KG1 (cell line): ENCODE data around the gene RAI2.
"Not testable (repeated sequence)": the region's sequence is repeated elsewhere in the genome, so short reads cannot be mapped to it uniquely, and the experiment has no call there.

Experiments used
- DNase-seq: peaks from one replicate; lab custom pipeline; 2025; lab: John Stamatoyannopoulos, UW

The RAI2 gene

GRCh38 chrX:17828171-17828570 lies 32.9 kb downstream of the RAI2 start:
- no peak for DNase-seq

GRCh38 chrX:17826609-17827496 lies 34.2 kb downstream of the RAI2 start:
- no peak for DNase-seq

GRCh38 chrX:17824980-17825379 lies 36.1 kb downstream of the RAI2 start:
- DNase-seq = no peak

DNA sequence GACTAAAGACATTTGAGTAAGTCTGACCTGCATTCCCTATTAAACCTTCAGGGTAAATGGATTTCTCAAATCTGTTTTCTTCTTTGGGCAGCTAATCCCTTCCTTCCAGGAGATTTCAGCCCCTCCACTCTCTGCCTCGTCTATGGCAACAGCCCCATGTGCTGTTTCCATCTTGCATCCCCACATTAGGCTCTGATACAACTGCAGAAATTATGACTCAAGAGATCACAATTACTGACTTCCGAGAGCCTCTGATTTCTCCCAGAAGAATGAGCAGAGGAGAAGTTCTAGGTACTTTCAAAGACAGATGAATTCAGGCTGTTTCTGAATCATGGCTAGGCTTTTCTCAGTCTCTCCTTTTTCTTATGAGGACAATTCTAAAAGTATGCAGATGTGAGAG lies 38.7 kb downstream of the RAI2 start:
- no peak for DNase-seq

- DNase-seq = no peak
Measured at GRCh38 chrX:17820100-17820499, 41.0 kb downstream of the RAI2 start.

DNA sequence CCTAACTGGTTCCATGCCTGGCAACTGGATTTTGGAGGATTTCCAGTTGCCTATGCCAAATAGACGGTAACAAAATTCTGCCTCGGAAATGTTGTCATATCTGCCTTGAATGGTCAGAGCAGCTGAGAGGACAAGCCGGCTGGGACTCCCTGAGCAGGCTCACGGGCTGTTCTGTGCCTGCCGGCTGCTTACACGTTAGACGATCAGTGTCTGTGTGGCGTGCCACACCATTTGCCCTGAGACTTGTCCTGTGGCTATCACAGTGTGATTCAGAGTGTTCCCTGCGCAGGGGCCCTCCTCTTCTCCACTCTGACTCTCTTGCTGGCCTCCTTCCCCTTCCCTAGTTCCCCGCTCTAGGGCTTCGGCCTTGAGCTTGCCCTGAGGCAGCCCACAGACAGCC lies 42.4 kb downstream of the RAI2 start:
- DNase-seq = no peak

- DNase-seq = no peak
Measured at GRCh38 chrX:17817251-17817650, 43.8 kb downstream of the RAI2 start.

GRCh38 chrX:17814557-17814956 lies 46.5 kb downstream of the RAI2 start:
- DNase-seq = no peak

DNA sequence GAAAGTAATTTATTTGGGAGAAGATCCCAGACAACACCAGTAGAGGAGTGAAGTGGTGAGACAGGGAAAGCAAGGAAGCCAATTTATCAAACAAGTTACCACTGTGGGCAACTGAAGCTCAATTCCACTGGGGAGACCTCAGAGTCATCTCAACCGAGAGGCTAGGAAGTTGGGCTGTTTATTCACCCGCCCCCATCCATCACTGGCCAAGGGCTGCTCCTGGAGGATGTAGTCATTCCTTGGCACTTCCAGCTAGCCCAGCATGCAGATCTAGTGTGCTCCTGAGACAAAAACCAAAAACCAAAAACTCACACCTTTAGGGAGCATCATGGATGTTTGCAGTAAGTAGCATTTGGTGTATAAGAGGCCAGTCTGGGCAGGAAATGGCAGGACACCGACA lies 47.0 kb downstream of the RAI2 start:
- no peak for DNase-seq

DNA sequence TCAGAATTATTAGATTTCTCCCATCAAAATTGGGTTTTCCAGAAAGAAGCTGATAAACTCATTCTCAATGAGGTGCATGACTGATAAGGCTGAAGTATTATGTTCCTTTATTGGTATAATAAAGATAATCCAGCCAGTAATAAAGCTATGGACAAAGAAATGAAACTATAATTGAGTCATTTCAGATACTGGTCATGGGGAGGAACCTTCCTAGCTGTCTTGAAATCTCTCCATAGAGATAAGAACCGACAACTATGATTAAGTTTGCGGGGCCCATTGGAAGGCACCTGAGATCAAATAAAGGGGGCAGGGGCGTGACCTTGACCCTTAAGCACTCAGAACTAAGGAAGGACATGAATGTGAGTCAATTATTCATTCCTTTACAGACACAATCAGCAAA lies 47.8 kb downstream of the RAI2 start:
- DNase-seq = no peak

DNA sequence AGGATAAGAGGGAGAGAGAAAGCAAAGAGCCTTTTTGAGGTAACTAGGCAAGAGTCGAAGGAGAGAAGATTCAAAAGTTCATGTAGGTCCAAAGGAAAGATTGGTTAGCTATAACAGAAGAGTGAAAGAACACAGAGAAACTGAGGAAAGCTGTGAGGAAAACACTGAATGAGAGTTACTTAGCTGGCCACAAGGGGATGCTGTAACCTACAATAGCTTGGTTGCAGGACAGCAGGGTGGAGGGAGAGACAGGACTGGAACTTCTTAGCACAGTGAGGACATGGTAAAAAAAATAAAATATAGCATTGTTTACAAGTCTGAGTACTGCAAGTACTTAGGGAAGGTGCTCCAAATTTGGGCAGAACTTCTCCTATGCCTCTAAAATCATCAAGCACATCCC lies 48.3 kb downstream of the RAI2 start:
- no peak for DNase-seq

DNA sequence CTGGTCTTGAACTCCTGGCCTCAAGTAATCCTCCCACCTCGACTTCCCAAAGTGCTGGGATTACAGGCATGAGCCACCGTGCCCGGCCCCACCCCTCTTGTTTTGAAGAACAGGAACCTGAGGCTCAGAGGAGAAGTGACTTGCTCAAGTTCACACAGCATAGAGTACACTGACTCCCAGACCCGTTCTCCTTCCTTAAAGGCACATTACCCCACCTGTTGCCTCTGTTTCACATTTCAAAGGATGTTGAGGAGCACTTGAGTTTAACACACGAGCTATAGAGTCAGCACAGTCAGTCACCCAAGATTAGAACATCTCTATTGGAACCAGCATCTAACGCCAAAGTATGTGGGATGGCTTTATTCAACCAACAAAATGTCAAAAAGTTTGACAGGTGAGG lies 51.1 kb downstream of the RAI2 start:
- no peak for DNase-seq

GRCh38 chrX:17809273-17809672 lies 51.8 kb downstream of the RAI2 start:
- no peak for DNase-seq

- DNase-seq = no peak
Measured at GRCh38 chrX:17805120-17805519, 56.0 kb downstream of the RAI2 start.

DNA sequence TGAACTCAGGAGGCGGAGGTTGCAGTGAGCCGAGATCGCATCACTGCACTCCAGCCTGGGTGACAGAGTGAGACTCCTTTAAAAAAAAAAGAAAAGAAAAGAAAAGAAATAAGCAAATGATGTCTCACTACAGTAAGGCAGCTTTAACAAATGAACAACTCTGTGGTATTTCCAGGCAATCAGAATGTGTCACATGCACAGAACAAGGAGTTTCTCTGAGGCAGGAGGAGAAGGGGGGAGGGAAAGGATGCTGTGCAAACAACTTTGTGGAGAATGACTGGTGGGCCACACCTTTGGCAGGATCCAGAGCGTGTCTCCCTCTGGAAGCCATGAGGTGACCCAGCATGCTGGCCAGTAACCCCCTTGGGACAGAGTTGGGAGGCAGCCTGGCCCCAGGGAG lies 57.6 kb downstream of the RAI2 start:
- DNase-seq = no peak

- no peak for DNase-seq
Measured at GRCh38 chrX:17802756-17803155, 58.3 kb downstream of the RAI2 start.

DNA sequence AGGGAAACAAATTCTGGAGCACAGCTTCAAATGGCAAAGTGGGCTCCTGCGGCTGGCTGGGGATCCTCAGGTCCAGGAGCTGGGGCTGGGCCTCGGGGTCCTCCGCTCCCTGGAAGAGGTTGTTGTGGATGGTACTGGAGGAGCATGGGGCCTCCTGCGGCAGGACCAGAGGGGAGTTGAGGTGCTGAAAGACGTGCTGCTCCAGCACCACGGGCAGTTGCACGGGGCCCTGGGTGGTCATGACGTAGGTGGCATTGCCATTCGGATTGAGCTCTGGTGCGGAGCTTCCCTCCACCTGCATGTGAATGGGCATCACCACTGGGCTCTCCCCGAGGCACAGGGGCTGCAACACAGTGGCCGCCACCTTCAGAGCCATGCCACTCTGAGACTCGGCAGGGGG lies 59.7 kb downstream of the RAI2 start:
- DNase-seq = no peak

DNA sequence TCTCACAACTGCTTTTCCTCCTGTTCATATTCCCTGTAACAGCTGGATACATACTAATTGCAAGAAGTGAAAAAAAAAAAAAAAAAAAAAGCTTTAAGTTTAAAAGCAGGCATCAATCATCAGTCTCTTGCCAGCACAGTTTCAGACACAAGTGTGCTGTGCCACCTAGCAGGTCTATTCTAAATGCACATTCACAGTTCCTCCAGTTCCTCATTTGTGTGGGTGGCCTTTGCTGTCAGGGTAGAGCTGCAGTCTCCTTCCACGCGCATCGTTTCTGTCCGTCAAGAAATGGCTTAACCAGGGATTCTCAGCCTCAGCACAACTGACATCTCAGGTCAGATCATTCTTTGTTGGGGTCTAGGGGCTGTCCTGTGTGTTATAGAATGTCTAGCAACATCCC lies 62.2 kb downstream of the RAI2 start:
- no peak for DNase-seq

DNA sequence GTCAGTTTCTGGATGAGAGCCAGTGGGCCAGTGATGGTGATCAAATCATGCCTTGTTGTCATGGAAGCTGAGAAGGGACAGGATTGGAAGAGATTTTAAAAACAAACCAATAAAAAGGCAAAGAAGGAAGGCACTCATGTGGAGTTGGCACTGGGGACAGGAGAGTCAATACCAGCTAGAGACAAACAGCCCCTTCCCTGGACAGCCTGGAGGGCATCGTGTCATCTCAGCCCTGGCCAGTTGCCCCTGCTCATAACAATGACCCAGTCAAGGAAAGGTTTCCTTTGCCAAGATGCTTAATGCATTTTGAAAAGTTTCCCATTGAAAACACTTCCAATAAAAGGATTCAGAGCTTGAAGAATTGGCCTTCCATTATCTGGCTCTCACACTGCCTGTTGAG lies 68.3 kb downstream of the RAI2 start:
- no peak for DNase-seq

GRCh38 chrX:17788956-17789562 lies 72.0 kb downstream of the RAI2 start:
- no peak for DNase-seq

DNA sequence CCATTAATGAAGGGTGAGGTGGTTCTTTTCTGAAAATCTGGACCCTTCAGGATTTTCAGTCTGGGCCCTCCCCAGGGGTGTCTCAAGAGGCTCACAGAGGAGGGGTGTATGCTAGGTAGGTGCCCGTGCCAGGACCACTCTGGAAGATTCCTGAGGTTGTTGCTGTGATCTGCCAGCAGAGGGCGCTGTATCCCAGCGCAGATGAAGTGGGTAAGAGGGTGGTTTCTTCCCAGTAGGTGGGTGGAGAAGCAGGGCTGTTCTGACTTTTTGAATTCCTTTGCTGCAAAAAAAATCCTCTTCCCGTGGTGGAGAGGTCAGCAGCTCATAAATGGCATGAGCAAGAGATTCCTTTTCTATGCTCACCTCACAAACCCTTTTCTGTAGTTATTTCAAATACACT lies 72.7 kb downstream of the RAI2 start:
- DNase-seq = no peak

GRCh38 chrX:17787557-17787956 lies 73.5 kb downstream of the RAI2 start:
- DNase-seq = no peak

DNA sequence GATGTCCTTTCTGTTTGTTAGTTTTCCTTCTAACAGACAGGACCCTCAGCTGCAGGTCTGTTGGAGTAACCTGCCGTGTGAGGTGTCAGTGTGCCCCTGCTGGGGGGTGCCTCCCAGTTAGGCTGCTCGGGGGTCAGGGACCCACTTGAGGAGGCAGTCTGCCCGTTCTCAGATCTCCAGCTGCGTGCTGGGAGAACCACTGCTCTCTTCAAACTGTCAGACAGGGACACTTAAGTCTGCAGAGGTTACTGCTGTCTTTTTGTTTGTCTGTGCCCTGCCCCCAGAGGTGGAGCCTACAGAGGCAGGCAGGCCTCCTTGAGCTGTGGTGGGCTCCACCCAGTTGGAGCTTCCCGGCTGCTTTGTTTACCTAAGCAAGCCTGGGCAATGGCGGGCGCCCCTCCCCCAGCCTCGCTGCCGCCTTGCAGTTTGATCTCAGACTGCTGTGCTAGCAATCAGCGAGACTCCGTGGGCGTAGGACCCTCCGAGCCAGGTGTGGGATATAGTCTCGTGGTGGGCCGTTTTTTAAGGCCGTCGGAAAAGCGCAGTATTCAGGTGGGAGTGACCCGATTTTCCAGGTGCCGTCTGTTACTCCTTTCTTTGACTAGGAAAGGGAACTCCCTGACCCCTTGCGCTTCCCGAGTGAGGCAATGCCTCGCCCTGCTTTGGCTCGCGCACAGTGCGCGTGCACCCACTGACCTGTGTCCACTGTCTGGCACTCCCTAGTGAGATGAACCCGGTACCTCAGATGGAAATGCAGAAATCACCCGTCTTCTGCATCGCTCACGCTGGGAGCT lies 74.3 kb downstream of the RAI2 start:
- not testable (repeated sequence) for DNase-seq
